ENCODE data around the gene SUMF2.
"Not testable (repeated sequence)": the region's sequence is repeated elsewhere in the genome, so short reads cannot be mapped to it uniquely, and the experiment has no call there.

The SUMF2 gene

GRCh38 chr7:56107954-56108258 is 43.8 kb downstream of the SUMF2 start:
- no peak for DNase-seq

- DNase-seq, result no peak
Observed at GRCh38 chr7:56110611-56111010, 46.5 kb downstream of the SUMF2 start.

- not testable (repeated sequence) for DNase-seq
Observed at GRCh38 chr7:56112244-56112643, 48.2 kb downstream of the SUMF2 start.

- no peak for DNase-seq
Observed at GRCh38 chr7:56115852-56116538, 51.9 kb downstream of the SUMF2 start, which contains the start of gene NUPR2. TSS of gene NUPR2 (minus strand) at chr7:56116417. CDS start at chr7:56116314, 103 bp downstream.

- DNase-seq, result no peak
Observed at GRCh38 chr7:56121440-56121839, 57.4 kb downstream of the SUMF2 start.

GRCh38 chr7:56124981-56125380 is 60.9 kb downstream of the SUMF2 start:
- no peak for DNase-seq

GRCh38 chr7:56125831-56126230 is 61.7 kb downstream of the SUMF2 start:
- no peak for DNase-seq

- DNase-seq, result no peak
Observed at GRCh38 chr7:56127241-56127975, 63.3 kb downstream of the SUMF2 start.
